HuH-7.5 (cell line): ENCODE measurements around the gene MARCHF3.
"Not testable (repeated sequence)": the region's sequence is repeated elsewhere in the genome, so short reads cannot be mapped to it uniquely, and the experiment has no call there.

Experiments
- DNase-seq: peaks from one replicate; pipeline ENCODE4 v3.0.0; 2011; ENCODE audit warnings: low spot score

MARCHF3 gene

DNA sequence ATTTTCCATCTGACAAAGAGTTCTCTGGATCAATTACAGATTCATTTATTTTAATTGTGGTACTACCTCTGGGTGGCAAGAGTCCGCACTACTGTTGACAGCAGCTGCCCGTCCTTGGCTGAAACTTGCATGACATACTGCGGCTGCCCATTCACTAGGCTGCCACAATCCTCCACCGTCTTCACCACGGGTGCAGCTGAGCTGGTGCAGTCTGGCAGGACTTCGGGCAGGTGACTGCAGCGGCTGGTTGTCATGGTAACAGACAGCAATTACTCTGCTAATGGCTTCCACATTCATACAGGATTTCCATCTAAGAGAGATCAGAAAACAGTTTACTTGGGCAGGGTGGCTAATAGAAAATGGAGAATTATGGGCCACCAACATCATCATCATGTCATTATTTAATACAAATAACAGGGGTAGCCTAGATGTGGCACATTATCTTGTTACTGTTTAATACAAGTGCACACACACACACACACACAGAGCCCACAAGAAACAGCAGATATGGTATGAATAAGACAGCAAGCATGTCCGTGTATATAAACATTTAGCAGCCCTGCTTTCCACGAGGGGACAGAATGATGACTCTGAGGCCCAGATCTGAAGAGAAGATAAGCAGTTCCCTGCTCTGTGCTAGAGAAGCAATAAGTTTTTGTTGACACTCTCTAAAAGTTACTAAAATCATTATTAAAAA lies 112.3 kb downstream of the MARCHF3 start:
- DNase-seq, result no peak

DNA sequence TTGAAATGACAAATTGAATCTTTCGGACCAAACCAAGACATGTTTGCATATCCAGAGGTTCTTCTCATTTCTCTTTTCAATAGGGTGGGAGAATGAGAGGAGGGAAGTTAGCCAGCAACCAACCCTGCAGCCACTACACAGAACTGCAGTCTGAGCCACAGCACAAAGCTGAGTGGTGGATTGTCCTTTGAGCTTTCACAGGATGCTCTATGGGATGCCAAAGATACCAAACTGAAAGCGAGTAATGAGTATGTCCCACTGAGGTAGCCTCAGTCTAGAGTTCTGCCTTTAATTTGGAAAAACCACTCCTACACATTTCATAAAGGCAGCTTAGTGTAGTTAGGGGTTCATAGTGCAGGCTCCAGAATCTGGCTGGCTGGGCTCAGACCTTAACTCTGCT lies 114.9 kb downstream of the MARCHF3 start:
- DNase-seq, result no peak

DNA sequence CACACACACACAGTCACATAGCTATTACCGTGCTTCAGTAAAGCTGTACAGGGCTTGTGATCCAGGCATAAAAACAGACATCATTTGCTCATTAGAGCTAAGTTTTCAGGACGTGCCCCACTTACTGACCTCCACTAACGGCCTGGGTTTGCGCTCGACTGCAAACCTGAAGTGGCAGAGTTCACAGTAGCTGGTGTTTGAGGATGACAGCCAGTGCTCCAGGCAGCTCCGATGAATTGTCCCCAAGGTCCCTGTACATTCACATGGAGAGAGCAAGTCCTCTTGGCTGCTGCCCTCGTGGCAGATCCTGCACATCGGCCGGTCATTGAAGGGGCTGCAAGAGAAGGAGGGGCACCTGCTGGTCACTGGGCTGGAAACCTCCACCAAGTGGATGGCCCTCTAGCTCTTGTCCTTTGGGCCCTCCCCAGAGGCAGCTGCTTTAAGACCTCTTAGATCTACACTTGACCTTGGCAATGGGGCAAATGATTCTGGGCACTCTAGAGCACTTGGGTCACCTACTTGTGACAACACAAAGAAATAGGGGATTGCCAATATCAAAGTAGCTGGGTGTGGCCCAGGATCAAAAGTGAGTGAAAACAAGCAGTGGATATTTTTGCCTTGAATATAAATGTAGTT lies 115.4 kb downstream of the MARCHF3 start:
- no peak for DNase-seq

DNA sequence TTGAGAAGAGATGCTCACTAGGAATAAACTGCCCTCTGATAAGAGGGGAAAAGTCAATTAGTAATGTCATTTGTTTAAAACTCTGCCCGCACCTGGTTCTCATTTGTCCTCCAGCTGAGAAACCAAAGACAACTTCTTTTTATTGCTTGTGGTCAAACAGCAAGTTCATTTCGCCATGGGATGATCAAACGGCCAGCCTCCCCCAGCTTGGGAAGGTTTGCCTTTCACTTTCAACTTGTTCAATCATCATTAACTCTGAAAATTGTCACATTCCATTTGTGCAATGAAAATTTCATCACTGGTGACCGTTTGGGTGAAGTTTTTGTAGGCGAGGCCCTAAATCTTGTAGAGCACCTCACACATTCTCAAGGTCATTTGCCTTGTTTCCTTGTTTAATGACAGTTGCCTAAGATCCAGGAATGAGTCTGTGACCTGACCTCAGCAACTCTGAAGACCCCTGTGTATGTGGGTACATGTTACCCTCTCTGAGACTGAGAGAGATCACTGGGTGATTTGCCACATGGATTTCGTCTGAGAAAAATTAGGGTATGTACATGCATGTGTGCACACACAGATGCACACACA lies 117.7 kb downstream of the MARCHF3 start:
- DNase-seq, result no peak

DNA sequence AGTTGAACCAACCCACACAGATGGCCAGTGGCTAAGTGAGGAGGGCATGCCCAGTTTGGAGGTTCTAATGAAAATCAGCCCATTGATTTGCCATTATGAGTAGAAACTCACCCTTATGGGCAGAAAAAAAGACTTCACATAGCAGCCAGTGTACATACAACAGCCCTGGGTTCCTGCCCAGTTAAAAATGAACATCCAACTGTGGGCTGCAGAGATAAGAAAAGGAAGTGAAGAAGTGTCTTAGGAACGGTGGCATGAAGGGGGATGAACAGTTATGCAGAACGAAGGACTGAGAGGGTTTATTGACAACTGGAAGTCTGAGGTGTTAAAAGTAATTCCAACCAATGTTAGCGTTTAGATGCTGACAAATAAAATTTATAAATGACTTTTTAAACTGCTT lies 118.4 kb downstream of the MARCHF3 start:
- no peak for DNase-seq

DNA sequence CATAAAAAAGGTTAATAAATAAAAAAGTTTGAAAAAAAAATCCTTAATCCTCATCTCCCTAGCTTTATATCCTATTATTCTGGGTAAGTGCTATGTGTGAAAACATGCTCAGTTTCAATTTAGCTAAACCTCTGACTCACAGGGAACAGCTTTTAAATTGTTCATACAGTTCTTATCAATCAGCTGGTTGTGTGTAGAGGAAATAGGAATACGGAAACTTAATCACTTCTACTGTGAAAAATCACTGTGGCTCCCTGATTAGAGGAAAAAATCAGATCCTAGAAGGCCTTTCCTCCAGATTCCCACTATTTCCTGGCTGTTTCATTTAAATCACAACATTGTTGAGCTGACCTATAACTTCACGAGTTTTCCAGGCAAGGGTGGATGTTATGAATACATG lies 120.5 kb downstream of the MARCHF3 start:
- DNase-seq, result no peak

DNA sequence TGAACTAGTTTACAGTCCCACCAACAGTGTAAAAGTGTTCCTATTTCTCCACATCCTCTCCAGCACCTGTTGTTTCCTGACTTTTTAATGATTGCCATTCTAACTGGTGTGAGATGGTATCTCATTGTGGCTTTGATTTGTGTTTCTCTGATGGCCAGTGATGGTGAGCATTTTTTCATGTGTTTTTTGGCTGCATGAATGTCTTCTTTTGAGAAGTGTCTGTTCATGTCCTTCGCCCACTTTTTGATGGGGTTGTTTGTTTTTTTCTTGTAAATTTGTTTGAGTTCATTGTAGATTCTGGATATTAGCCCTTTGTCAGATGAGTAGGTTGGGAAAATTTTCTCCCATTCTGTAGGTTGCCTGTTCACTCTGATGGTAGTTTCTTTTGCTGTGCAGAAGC lies 126.0 kb downstream of the MARCHF3 start:
- DNase-seq, result not testable (repeated sequence)

DNA sequence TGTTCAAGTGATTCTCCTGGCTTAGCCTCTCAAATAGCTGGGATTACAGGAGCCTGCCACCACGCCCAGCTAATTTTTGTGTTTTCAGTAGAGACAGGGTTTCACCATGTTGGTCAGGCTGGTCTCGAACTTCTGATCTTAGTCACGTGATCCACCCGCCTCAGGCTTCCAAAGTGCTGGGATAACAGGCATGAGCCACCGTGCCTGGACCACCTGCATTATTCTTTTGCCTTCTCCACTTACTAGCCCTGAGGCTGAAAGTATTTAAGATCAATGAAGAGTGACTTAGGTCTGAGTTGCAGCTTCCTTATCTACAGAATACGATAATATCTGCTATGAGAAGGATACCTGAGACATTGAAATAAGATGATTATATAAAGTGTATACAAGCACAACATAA lies 129.6 kb downstream of the MARCHF3 start:
- no peak for DNase-seq

DNA sequence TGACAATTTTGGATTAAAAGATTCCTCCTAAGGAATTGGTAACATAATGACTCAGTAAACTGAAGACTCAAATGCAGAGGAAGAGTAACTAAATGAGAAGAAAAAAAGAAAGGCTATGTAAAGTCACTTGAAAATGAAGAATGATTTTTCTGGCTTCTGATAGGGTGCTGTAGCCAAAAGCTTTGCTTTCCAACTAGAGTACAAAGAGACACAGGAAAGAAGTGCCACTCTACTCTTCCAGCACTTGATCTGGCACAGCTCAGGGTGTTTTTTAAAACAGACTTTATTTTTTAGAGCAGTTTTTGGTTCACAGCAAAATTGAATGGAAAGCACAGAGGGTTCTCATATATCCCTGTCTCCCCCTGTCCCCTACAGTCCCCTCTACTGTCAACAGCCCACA lies 130.9 kb downstream of the MARCHF3 start:
- DNase-seq, result no peak

DNA sequence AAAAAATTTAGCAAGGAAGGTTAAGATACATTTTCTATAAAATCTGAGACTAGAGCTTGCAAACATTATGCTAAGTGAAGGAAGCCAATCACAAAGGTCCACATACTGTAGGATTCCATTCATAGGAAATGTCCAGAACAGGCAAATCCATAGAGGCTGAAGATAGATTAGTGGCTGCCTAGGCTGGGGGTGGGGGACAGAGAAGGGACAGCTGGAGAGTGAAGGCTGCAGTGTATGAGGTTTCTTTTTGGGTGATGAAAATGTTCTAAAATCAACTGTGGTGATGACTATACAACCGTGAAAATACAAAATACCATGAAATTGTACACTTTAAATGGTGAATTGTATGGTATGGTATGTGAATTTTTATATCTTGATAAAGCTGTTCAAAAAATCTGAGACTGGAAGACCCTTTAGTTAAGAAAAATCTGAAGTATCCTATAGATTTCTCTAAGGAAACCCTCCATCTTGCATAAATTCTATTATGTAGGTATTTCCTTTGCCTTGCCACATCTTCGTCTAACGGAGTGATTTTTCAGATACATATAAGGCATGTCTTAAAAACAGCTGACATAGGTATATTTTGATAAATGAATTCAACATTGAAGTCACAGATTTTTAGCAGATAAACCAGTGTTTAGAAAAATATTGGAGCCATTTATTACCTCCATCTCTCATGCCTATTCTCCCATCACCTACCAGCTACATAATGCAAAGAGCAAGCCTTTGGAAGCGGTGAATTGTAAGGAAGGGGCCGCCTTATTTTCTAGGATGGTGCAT lies 132.3 kb downstream of the MARCHF3 start:
- DNase-seq, result no peak

DNA sequence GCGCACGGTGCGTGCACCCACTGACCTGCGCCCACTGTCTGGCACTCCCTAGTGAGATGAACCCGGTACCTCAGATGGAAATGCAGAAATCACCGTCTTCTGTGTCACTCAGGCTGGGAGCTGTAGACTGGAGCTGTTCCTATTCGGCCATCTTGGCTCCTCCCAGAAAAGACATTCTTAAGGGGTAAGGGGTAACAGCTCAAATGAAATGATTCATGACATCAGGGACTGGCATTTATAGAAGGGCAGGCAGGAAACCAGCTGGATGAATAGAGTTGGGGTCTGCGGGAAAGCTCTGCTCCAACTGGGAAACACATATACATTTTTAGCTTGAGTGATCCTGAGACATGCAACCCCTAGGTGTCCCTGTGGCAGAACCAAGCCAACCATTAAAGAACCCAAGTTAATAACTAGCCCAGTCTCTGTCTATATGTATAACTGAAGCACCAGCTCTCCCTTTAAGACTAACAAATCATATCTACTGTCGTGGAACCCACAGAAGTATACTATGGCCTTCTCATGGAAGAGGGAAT lies 134.1 kb downstream of the MARCHF3 start:
- no peak for DNase-seq

DNA sequence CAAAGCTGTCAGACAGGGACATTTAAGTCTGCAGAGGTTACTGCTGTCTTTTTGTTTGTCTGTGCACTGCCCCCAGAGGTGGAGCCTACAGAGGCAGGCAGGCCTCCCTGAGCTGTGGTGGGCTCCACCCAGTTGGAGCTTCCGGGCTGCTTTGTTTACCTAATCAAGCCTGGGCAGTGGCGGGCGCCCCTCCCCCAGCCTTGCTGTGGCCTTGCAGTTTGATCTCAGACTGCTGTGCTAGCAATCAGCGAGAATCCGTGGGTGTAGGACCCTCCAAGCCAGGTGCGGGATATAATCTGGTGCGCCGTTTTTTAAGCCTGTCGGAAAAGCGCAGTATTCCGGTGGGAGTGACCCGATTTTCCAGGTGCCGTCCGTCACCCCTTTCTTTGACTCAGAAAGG lies 134.6 kb downstream of the MARCHF3 start:
- DNase-seq, result not testable (repeated sequence)

DNA sequence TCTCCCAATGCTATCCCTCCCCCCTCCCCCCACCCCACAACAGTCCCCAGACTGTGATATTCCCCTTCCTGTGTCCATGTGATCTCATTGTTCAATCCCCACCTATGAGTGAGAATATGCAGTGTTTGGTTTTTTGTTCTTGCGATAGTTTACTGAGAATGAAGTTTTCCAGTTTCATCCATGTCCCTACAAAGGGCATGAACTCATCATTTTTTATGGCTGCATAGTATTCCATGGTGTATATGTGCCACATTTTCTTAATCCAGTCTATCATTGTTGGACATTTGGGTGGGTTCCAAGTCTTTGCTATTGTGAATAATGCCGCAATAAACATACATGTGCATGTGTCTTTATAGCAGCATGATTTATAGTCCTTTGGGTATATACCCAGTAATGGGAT lies 139.9 kb downstream of the MARCHF3 start:
- DNase-seq, result not testable (repeated sequence)

DNA sequence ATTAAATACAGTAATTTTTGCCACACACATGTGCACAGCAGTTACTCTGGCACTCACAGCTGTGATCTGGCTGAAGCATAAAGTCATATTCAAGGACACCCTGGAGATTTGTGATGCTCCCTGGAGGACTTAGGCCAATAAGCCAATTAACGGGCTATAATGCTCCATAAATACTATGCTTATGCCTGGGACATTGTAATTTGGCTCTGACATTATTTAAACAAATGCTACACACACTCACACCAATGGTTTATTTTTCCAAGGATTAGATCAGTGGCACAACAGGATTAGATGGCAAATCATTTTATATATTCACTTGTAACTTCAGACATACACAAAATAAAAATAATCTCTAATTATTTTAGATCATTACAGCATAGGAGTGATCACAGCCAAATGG lies 142.2 kb downstream of the MARCHF3 start:
- no peak for DNase-seq

DNA sequence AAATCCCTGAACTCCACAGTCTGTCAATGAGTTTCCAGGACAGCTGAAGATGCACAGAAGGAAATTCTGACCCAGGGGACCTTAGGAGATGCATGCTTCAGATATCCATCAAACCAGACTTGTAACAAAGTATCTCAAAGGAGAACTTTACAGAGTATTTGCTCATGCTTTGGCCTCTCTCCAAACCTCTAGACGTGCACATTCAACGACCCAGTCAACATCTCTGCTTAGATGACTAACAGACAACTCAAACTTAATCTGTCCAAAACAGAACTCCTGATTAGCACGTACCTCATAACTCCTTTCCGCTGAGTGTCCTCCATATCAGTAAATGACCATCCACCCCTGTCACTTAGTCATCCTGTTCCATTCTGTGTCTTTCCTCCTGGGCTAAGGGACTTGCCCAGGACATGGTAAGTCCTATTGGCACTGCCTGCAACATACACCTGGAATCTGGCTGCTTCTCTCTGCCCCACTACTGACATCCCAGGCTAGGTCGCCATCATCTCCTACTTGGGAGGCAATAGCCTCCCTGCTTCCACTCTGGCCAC lies 146.0 kb downstream of the MARCHF3 start:
- DNase-seq, result no peak

DNA sequence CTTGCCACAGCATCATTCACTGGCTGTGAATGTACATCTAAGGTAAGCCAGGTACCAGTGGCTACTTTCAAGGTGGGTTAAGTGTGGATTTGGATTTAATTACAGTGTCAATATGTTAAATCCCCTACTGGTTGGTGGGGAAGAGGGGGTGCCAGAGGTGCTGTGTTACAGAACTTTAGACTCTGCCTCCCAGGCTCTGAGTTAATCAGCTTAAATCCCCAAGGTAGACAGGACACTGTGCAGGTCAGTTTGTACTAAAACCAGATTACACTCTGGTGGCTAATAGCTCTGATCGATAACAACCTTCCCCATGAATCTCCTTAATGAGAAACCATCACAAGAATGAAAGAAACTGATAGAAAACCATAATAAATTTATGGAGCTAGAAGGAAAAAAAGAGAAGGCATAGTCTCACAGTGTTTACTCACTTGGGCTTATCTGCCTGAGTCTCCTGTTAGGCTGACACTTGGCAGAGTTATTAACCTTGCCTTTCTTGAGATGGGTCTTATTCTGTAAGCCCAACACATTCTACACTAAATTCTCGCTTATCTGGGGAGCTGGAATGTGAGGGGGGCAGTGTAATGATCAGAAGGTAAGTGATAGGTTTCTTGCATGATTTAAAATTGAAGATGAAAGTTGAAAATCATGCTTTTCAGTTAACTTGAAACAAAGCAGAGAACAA lies 146.7 kb downstream of the MARCHF3 start:
- DNase-seq, result no peak

DNA sequence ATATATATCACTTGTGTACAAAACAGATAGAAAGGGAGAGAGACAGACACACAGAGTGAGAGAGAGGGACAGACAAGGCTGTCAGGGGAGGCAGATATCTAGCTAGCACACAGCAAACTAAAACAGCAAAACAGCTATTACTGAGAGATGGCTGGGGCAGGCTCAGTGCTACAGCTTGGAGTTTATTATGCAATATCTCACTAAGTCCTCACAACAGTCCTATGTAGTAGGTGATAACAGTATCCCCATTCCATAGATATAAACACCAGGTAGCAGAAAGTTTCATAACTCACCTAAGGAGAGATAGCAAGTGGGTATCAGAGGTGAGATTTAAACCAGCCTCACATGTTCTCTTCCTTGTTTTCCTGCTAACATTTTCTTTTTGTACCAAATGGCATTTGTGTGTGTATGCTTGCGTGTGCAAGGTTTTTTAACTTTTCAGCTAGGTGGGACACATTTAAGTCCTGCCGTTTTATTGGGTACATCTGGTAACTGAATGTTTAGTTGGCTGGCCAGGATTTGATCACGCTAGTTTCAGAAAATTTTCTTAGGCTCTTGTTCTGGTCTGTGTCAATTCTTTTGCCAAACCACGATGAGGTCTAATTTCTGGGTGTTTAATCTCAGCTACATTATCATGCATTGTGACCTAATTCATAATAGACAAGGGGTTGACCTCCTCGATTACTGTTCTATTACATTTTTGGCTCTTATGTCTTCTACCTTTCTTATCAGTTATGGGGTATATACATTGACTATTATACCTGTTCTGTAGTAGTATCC lies 148.3 kb downstream of the MARCHF3 start:
- DNase-seq, result no peak

DNA sequence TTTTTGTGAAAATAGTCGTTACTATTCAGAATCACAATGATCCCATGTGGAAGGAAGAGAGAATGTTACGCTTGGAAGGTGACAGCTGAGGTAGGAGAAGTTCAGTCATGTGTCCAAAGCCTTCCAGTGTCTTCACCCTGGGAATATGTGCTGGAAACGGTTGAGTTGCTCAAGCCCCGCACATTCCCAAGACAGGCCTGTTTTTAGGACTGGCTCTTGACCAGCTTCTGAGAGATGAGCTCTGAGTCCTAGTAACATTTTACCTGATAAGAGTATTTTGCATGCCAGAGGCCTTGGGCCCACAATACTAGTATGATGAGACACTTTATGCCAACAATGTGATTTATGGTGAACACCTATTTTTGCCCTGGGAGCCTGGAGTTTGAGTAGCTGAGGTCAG lies 151.7 kb downstream of the MARCHF3 start:
- no peak for DNase-seq

DNA sequence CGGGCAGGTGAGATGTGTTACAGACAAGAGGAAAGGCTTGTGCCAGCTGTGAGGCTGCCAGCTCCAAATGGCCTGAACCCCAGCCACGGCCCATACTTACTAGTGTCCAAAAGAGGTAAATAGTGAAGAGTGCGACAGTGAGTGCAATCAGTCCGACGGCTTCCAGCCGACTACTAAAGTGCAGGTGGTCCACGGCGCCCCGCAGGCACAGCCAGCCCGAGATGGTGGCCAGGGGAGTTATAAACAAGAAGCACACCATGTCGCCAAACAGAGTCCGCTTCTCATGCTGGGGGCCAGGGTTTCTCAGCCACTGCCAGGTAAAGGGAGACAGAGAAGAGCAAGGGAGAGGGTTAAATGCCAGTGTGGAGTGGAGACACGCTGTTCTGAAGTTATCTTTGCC lies 152.3 kb downstream of the MARCHF3 start:
- DNase-seq, result no peak

DNA sequence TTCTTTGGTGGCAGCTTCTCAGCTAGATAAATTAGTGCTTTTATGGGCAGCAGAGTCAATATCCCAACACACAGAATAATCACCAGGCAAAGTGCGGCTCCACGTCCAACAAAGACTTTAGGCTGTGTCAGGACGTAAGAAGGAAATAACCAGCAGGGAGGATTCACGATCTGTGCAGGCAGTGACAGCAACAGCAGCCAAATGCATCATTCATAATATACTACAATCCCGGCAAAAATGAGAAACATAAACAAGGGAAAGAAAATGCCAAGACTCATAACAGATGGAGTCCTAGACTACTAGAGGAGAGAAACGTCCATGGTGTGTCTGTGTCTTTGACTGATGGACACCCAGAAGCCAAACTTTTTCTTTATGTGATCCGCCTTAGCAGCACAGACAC lies 152.8 kb downstream of the MARCHF3 start:
- no peak for DNase-seq

DNA sequence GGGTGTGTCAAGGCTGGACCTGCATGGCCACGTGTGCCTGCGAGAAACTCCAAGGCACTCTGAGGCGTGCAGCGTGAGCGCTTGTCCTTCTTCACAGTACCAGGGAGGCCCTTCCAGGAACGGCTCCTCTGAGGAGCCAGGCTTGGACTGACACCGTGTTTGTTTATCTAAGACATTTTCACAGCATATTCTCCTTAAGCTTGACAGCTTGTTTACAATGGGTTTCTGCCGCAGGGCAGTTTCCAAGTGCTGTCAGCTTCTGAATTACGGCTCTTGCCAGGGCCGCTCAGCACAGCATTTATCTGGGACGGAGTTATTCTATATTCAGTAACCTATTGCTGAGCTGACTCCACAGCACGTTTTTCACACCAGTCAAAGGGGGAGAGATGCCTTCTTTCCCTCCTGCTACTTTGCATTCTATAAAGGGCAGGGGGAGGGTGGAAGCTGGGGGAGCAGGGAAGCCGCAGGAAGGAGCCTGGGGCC lies 155.0 kb downstream of the MARCHF3 start:
- DNase-seq, result no peak
